ENCODE data around the gene CISD1.

Gene CISD1

DNA sequence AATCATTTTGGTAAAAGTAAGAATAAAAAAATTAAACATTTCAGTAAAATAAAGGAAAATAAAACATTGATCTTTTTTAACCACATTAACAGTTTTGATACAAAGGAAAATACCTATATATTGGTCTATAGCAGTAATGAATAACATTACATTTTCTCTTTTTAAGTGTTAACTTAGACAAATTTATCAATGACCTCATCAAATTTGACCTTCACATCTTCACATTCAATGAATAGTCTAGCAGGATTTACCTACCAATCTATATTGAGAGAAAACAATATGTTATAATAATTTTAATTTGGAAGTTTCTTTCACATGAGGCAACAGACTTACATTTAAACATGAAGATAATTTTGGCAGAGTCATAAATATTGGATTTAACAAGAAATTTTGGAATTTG is 47.9 kb downstream of the CISD1 start:
- no peak for DNase-seq

DNA sequence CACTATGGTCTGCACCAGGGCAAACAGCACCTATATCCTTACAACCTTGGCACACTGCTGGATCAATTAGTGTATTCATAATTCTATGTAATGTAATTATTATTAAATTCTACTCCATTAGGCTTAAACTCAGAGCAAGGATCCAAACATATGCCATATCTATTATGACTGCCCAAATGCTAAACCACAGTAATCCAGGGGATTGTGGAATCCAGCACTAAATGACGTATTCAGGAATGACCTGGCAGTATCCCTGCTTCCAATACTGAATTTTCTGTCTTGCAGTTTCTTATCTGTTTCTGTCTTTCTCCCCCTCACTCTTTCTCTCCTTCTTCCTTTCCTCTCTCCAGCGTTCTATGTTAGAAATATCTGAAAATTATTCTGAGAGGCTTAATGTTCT is 49.4 kb downstream of the CISD1 start:
- DNase-seq, result no peak

DNA sequence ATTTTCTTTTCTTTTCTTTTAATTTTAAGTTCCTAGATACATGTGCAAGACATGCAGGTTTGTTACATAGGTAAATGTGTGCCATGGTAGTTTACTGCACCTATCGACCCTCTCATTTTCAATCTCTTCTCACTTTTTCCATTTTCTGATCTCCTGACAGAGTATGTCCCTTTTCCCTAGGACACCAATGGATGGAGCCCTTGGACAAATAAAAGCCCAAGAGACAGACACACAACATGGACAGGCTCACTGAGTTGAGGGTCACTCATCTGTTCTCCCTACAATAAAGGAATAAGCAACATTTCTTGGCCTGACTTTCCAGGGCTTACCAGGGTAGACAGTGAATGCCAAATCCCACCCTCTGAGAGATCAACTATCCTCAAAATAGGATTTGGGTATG is 50.6 kb downstream of the CISD1 start:
- DNase-seq, result no peak

DNA sequence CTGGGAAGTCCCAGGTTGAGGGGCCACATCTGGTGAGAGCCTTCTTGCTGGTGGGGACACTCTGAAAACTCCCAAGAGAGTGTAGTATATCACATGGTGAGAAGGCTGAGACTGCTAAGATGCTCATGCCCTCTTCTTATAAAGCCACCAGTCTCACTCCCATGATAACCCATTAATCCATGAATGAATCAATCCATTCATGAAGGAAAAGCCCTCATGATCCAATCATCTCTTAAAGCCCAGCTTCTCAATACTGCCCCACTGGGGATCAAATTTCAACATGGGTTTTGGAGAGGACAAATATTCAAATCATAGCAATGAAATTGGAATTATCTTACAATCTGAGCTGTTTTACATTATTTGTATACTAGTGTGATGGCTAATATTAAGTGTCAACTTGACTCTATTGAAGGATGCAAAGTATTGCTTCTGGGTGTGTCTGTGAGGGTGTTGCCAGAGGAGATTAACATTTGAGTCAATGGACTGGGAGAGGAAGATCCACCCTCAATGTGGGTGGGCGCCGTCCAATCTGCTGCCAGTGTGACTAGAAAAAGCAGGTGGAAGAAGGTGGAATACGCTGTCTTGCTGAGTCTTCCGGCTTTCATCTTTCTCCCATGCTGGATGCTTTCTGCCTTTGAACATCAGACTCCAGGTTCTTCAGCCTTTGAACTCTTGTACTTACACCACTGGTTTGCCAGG is 51.5 kb downstream of the CISD1 start:
- DNase-seq, result no peak

GRCh38 chr10:58322072-58322834 is 53.3 kb downstream of the CISD1 start:
- peak; percentile 9 for DNase-seq

DNA sequence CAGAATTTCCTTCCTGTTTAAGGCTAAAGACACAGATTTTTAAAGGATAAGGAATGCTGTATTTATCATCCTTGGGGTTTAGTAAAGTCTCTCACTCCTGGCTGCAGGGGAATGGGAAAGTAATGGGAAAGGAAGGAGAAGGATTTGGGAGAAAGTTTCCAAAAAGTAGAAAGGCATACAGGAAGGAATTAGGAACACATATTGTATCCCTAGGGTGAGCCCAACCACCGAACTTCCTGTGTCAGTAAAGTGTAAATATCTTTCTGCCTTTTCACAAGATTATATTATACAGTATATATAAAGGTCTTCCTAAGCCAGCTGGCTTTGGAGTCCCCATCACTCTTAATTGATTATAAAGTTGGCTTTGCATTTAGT is 53.9 kb downstream of the CISD1 start:
- DNase-seq, result no peak

DNA sequence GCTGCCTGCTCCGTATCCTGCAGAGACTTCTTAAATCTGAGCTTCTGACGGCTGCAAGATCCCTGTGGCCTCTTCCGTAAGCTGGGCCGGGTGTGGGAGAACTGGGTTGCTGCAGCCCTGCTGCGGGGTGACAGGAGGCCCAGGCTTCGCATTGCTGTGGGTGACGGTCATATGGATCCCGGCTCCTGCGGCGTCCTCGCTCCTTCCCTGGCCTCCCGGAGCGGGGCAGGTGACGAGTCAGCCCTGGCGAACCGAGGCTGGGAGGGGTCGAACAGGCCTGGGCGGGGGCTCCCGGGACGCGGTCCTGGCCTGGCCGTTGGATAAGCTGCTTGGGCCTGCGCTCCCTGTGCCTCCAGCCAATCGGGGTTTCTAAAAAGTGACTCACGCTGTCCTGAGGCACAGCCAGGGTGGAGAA is 58.0 kb downstream of the CISD1 start:
- DNase-seq, result no peak

GRCh38 chr10:58328233-58328632 is 59.3 kb downstream of the CISD1 start:
- no peak for DNase-seq

- DNase-seq, result no peak
These were observed 61.5 kb downstream of the CISD1 start for GRCh38 chr10:58330431-58330830.

- no peak for DNase-seq
These were observed 62.7 kb downstream of the CISD1 start for GRCh38 chr10:58331646-58332045.

DNA sequence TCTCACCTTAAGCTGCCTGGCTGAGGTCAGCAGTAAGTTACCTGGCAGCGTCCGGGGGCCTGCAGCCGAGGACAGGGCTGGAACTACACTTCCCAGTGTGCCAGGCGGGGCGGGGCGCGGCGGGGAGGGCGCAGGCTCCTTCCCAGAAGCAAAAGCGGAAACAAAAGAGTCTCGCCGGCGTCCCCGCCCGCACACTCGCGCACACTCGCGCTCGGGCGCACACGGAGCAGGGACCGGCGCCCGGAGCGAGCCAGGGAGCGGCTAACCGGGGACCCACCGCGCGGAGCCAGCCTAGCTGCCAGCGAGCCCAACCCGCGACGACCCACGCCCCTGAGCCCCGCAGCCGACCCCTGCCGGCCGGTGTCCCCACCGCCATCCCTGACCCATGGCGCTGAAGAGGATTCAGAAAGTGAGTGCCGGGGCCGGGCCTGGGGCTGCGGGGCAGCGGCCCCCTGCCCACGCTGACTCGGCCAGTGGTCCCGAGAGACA is 65.9 kb downstream of the CISD1 start, which contains the start of gene UBE2D1:
UBE2D1 (plus strand) TSS at position 190 of the 489 bp plus-strand sequence; CDS start at position 386, 196 bp downstream.
- DNase-seq, result peak; percentile 90

- peak; percentile 10 for DNase-seq
These were observed 66.5 kb downstream of the CISD1 start for GRCh38 chr10:58335306-58336005.

GRCh38 chr10:58336242-58336641 is 67.3 kb downstream of the CISD1 start:
- DNase-seq, result no peak
